MM.1S (cell line): ENCODE measurements around the gene USF1.

ENCODE experiments used
- CTCF ChIP-seq: fragments of 300-600 bp; sonication (generic); IDR thresholded peaks from 2 replicates; pipeline ENCODE4 v1.5.1; 2016; ENCODE audit warnings: antibody characterized with exemption, low read length, mixed read lengths
- EZH2 ChIP-seq: fragments of 300-600 bp; sonication (generic); optimal IDR thresholded peaks from 2 replicates; pipeline ENCODE3; 2017; ENCODE audit warnings: low read depth, mild to moderate bottlenecking, antibody characterized with exemption, low read length, mixed read lengths
- EZH2phosphoT487 ChIP-seq: fragments of 300-600 bp; sonication (generic); IDR thresholded peaks from 2 replicates; pipeline ENCODE4 v1.6.1; 2018; ENCODE audit warnings: antibody characterized with exemption, low read length

GRCh38 chr1:161019751-161020495 lies 25.9 kb downstream of the USF1 start:
- TF ChIP-seq CTCF: no peak
- no peak for TF ChIP-seq EZH2
- no peak for TF ChIP-seq EZH2phosphoT487
